ENCODE results near the gene SMG7. TPM values are rescaled to one million over a fixed set of nuclear protein-coding genes. Genes with fewer than 3 reads are reported as not detected.

Gene SMG7
- total and polyA plus RNA-seq, 10 of the 15 experiments (the other 5 are each of a cell fraction or from before 2014, with no cell fraction given), result 9.5 to 65.4 (median 42.7) TPM

- no peaks in the 10 kb centered on the region for H4K20me1 ChIP-seq (ENCODE audit: control insufficient read depth, insufficient read depth)
- no peaks in the 10 kb centered on the region; a peak in 1 of 4 replicates for H3K27me3 ChIP-seq (replicated peaks in 1 of 2; ENCODE audit: control insufficient read depth in 2 of 2, insufficient read depth in 2 of 2, low read length in 1 of 2)
- ChIA-PET RAD21 (ENCODE audit: unreplicated experiment) (no interaction called here), POLR2A (no interaction called here), SMC1A (ENCODE audit: uncharacterized antibody, unreplicated experiment) (interaction anchor here (0.8 kb wide), 1 partner anchor 78 kb away, joined by 3 read pairs; no protein-coding TSS in a partner anchor), CTCF (interaction anchor here (0.7 to 1.1 kb wide), 2 partner anchors 9 to 53 kb away, joined by 3 to 4 read pairs; no protein-coding TSS in a partner anchor)
- BruUV-seq (replicated peaks), result no TSS peak
- ATAC-seq, result no peak
- H3K27ac ChIP-seq (ENCODE audit: control insufficient read depth, insufficient read depth), result no peak overlapping the region
- no peaks in the 10 kb centered on the region for H3K36me3 ChIP-seq (ENCODE audit: control insufficient read depth in 2 of 2, insufficient read depth in 2 of 2, low read length in 1 of 2)
- TF ChIP-seq EZH2 (IDR thresholded peaks at IDR 0.05; ENCODE audit: borderline replicate concordance, control insufficient read depth, low read depth, low read length), result no peak
- TF ChIP-seq SMARCA5 (IDR thresholded peaks at IDR 0.05), result no peak
- TF ChIP-seq SUZ12 (IDR thresholded peaks at IDR 0.05; ENCODE audit: unreplicated experiment), result no peak
- FAIRE-seq, result no peak
- no peak overlapping the region for H3K9ac ChIP-seq (ENCODE audit: control insufficient read depth, insufficient read depth, low read length)
- DNase-seq (ENCODE audit: low read depth, low spot score), result no peak
- WGBS (ENCODE audit: insufficient coverage, insufficient replicate concordance, low lambda C conversion rate, missing lambda C conversion rate), result 78% methylated on average over 1 of the region's 1 CpG
- in situ Hi-C loops (cut with MboI), result no loop called here
- intact Hi-C loops (cut with micrococcal nuclease; ENCODE audit: unreplicated experiment), result no loop called here
- no peak overlapping the region for H2AFZ ChIP-seq (ENCODE audit: control insufficient read depth, low read depth, low read length)
- no peaks in the 10 kb centered on the region for H3K79me2 ChIP-seq (ENCODE audit: control insufficient read depth, insufficient read depth, low read length)
- H3K9me3 ChIP-seq (replicated peaks; ENCODE audit: control insufficient read depth, insufficient read depth, low read length), result no peaks in the 10 kb centered on the region
- H3K4me3 ChIP-seq, result no peak overlapping the region
- H3K4me1 ChIP-seq (ENCODE audit: control insufficient read depth, insufficient read depth, low read length), result no peaks in the 10 kb centered on the region
- H3K4me2 ChIP-seq (ENCODE audit: control insufficient read depth, insufficient read depth), result no peak overlapping the region
Observed at GRCh38 chr1:183456826-183457225, 15.5 kb upstream of the SMG7 start.

- no peak overlapping the region for H3K27ac ChIP-seq (ENCODE audit: control insufficient read depth, insufficient read depth)
- intact Hi-C loops (cut with micrococcal nuclease; ENCODE audit: unreplicated experiment) (no loop called here), in situ Hi-C loops (cut with MboI) (no loop called here)
- H3K4me3 ChIP-seq, result no peak overlapping the region
- no peaks in the 10 kb centered on the region for H3K9me3 ChIP-seq (replicated peaks; ENCODE audit: control insufficient read depth, insufficient read depth, low read length)
- no peaks in the 10 kb centered on the region for H3K36me3 ChIP-seq (ENCODE audit: control insufficient read depth in 2 of 2, insufficient read depth in 2 of 2, low read length in 1 of 2)
- ChIA-PET CTCF (interaction anchor here (1.1 kb wide), 1 partner anchor 52 kb away, joined by 3 read pairs; no protein-coding TSS in a partner anchor), POLR2A (no interaction called here), SMC1A (ENCODE audit: uncharacterized antibody, unreplicated experiment) (no interaction called here), RAD21 (ENCODE audit: unreplicated experiment) (interaction anchor here (0.5 kb wide), 1 partner anchor 49 kb away, joined by 3 read pairs; no protein-coding TSS in a partner anchor)
- no peak for ATAC-seq
- no peak overlapping the region for H3K4me2 ChIP-seq (ENCODE audit: control insufficient read depth, insufficient read depth)
- no peaks in the 10 kb centered on the region for H3K4me1 ChIP-seq (ENCODE audit: control insufficient read depth, insufficient read depth, low read length)
- H3K27me3 ChIP-seq (replicated peaks in 1 of 2; ENCODE audit: control insufficient read depth in 2 of 2, insufficient read depth in 2 of 2, low read length in 1 of 2), result no peaks in the 10 kb centered on the region; a peak in 1 of 4 replicates
- no peak for FAIRE-seq
- H3K79me2 ChIP-seq (ENCODE audit: control insufficient read depth, insufficient read depth, low read length), result no peaks in the 10 kb centered on the region
- no peaks in the 10 kb centered on the region for H4K20me1 ChIP-seq (ENCODE audit: control insufficient read depth, insufficient read depth)
- no peak for TF ChIP-seq IKZF1 (conservative IDR thresholded peaks at IDR 0.05)
- no peak for TF ChIP-seq IRF4 (IDR thresholded peaks at IDR 0.05; ENCODE audit: low read depth, low read length)
- no peak for TF ChIP-seq TAF1 (IDR thresholded peaks at IDR 0.05; ENCODE audit: borderline replicate concordance, low read depth, low read length)
- TF ChIP-seq IRF3 (IDR thresholded peaks at IDR 0.05), result no peak
- TF ChIP-seq NFXL1 (IDR thresholded peaks at IDR 0.05; ENCODE audit: borderline replicate concordance), result no peak
- TF ChIP-seq BACH1 (IDR thresholded peaks at IDR 0.05; ENCODE audit: borderline replicate concordance), result no peak
- no peak for TF ChIP-seq FOXM1 (IDR thresholded peaks at IDR 0.05; ENCODE audit: low read depth, low read length)
- TF ChIP-seq CBX3 (IDR thresholded peaks at IDR 0.05; ENCODE audit: borderline replicate concordance, low read depth), result no peak
- TF ChIP-seq ASH2L (IDR thresholded peaks at IDR 0.05; ENCODE audit: borderline replicate concordance, low read depth), result no peak
- no peak for TF ChIP-seq SUZ12 (IDR thresholded peaks at IDR 0.05; ENCODE audit: unreplicated experiment)
- TF ChIP-seq SRF (IDR thresholded peaks at IDR 0.05; ENCODE audit: low read depth in 2 of 2, low read length in 2 of 2), result no peak
- no peak for TF ChIP-seq CREM (IDR thresholded peaks at IDR 0.05; ENCODE audit: low read depth)
- no peak for TF ChIP-seq NBN (IDR thresholded peaks at IDR 0.05)
- no peak overlapping the region for H2AFZ ChIP-seq (ENCODE audit: control insufficient read depth, low read depth, low read length)
- no peak overlapping the region for H3K9ac ChIP-seq (ENCODE audit: control insufficient read depth, insufficient read depth, low read length)
- no TSS peak for BruUV-seq (replicated peaks)
- no peak for DNase-seq (ENCODE audit: low read depth, low spot score)
- WGBS (ENCODE audit: insufficient coverage, insufficient replicate concordance, low lambda C conversion rate, missing lambda C conversion rate), result 28% methylated on average over 3 of the region's 3 CpGs
Observed at GRCh38 chr1:183457449-183457848, 14.8 kb upstream of the SMG7 start.

Data from GM12878 (cell line).